MG63 (cell line): ENCODE results near the gene CDH23. TPM values are rescaled to one million over a fixed set of nuclear protein-coding genes. Genes with fewer than 3 reads are reported as not detected.

Experiments used
- DNase-seq: peaks from one replicate; pipeline ENCODE4 v3.0.0-alpha.2; 2020
- H3K27me3 ChIP-seq: fragments of 250-450 bp; sonication (Bioruptor Pico); 2 replicates; pipeline ENCODE4 v1.5.1; 2020; ENCODE audit warnings: mild to moderate bottlenecking, moderate library complexity
- H3K36me3 ChIP-seq: fragments of 250-450 bp; sonication (Bioruptor Pico); 2 replicates; pipeline ENCODE4 v1.5.1; 2020; ENCODE audit warnings: mild to moderate bottlenecking, moderate library complexity
- H3K4me3 ChIP-seq: fragments of 250-450 bp; sonication (Bioruptor Pico); 2 replicates; pipeline ENCODE4 v1.5.1; 2020; ENCODE audit warnings: mild to moderate bottlenecking, moderate library complexity
- H3K9me3 ChIP-seq: fragments of 250-450 bp; sonication (Bioruptor Pico); 2 replicates; pipeline ENCODE4 v1.5.1; 2020; ENCODE audit warnings: mild to moderate bottlenecking, moderate library complexity
- total RNA-seq: library from RNA; depleted of rRNA; stranded (reverse); fragments of >200 nt; shearing (Covaris generic); gene quantifications from 2 replicates; pipeline ENCODE4 v1.2.3, GENCODE V29; 2014; ENCODE audit warnings: low replicate concordance

The CDH23 gene
- total RNA-seq, 1 experiment from 2014 or later, result 0.07 TPM

- DNase-seq, result no peak
- Histone ChIP-seq H3K4me3 (no peak overlapping the region), H3K9me3 (no peaks in the 10 kb centered on the region), H3K27me3 (no peaks in the 10 kb centered on the region), H3K36me3 (no peaks in the 10 kb centered on the region)
These were observed 306.9 kb downstream of the CDH23 start for GRCh38 chr10:71703577-71703976.

- H3K9me3 ChIP-seq, result no peaks in the 10 kb centered on the region
- no peaks in the 10 kb centered on the region for H3K36me3 ChIP-seq
- no peak for DNase-seq
- H3K27me3 ChIP-seq, result no peaks in the 10 kb centered on the region
- no peak overlapping the region for H3K4me3 ChIP-seq
These were observed 308.1 kb downstream of the CDH23 start for GRCh38 chr10:71704816-71705215.

GRCh38 chr10:71705582-71705981 lies 308.9 kb downstream of the CDH23 start:
- Histone ChIP-seq H3K4me3 (no peak overlapping the region), H3K36me3 (no peaks in the 10 kb centered on the region), H3K9me3 (no peaks in the 10 kb centered on the region), H3K27me3 (no peaks in the 10 kb centered on the region)
- peak; percentile 11 for DNase-seq

GRCh38 chr10:71706216-71707121 lies 309.7 kb downstream of the CDH23 start:
- DNase-seq, result no peak
- no peak overlapping the region for H3K4me3 ChIP-seq

GRCh38 chr10:71707240-71707789 lies 310.6 kb downstream of the CDH23 start:
- Histone ChIP-seq H3K4me3 (no peak overlapping the region), H3K36me3 (no peaks in the 10 kb centered on the region), H3K9me3 (no peaks in the 10 kb centered on the region), H3K27me3 (no peaks in the 10 kb centered on the region)
- DNase-seq, result no peak

More at GRCh38 chr10:71706216-71707121, 309.7 kb downstream of the CDH23 start:
- H3K36me3 ChIP-seq, result no peaks in the 10 kb centered on the region
- no peaks in the 10 kb centered on the region for H3K9me3 ChIP-seq
- no peaks in the 10 kb centered on the region for H3K27me3 ChIP-seq

GRCh38 chr10:71708301-71708703 lies 311.6 kb downstream of the CDH23 start:
- Histone ChIP-seq H3K9me3 (no peaks in the 10 kb centered on the region), H3K36me3 (no peaks in the 10 kb centered on the region), H3K27me3 (no peaks in the 10 kb centered on the region), H3K4me3 (no peak overlapping the region)
- peak; percentile 37 for DNase-seq

GRCh38 chr10:71708897-71709882 lies 312.5 kb downstream of the CDH23 start:
- no peaks in the 10 kb centered on the region for H3K9me3 ChIP-seq
- DNase-seq, result no peak
- no peaks in the 10 kb centered on the region for H3K27me3 ChIP-seq
- H3K4me3 ChIP-seq, result no peak overlapping the region
- no peaks in the 10 kb centered on the region for H3K36me3 ChIP-seq

GRCh38 chr10:71710519-71710918 lies 313.8 kb downstream of the CDH23 start:
- DNase-seq, result no peak
- H3K4me3 ChIP-seq, result no peak overlapping the region
- H3K9me3 ChIP-seq, result no peaks in the 10 kb centered on the region
- no peaks in the 10 kb centered on the region for H3K27me3 ChIP-seq
- H3K36me3 ChIP-seq, result no peaks in the 10 kb centered on the region

- no peaks in the 10 kb centered on the region for H3K36me3 ChIP-seq
- no peaks in the 10 kb centered on the region for H3K9me3 ChIP-seq
- no peaks in the 10 kb centered on the region for H3K27me3 ChIP-seq
- DNase-seq, result peak; percentile 63
- H3K4me3 ChIP-seq, result no peak overlapping the region
These were observed 314.4 kb downstream of the CDH23 start for GRCh38 chr10:71711052-71711623.

- DNase-seq, result no peak
- no peaks in the 10 kb centered on the region for H3K36me3 ChIP-seq
- no peaks in the 10 kb centered on the region for H3K27me3 ChIP-seq
- no peaks in the 10 kb centered on the region for H3K9me3 ChIP-seq
- no peak overlapping the region for H3K4me3 ChIP-seq
These were observed 315.4 kb downstream of the CDH23 start for GRCh38 chr10:71712170-71712569.

- H3K4me3 ChIP-seq, result no peak overlapping the region
- H3K27me3 ChIP-seq, result no peaks in the 10 kb centered on the region
- H3K36me3 ChIP-seq, result no peaks in the 10 kb centered on the region
- no peaks in the 10 kb centered on the region for H3K9me3 ChIP-seq
- DNase-seq, result no peak
These were observed 315.9 kb downstream of the CDH23 start for GRCh38 chr10:71712572-71713134.

- H3K4me3 ChIP-seq, result no peak overlapping the region
- H3K9me3 ChIP-seq, result no peaks in the 10 kb centered on the region
- H3K36me3 ChIP-seq, result no peaks in the 10 kb centered on the region
- H3K27me3 ChIP-seq, result no peaks in the 10 kb centered on the region
- DNase-seq, result peak; percentile 86
These were observed 316.7 kb downstream of the CDH23 start for GRCh38 chr10:71713135-71714030.

- DNase-seq, result no peak
- H3K27me3 ChIP-seq, result no peaks in the 10 kb centered on the region
- H3K9me3 ChIP-seq, result no peaks in the 10 kb centered on the region
- no peak overlapping the region for H3K4me3 ChIP-seq
- H3K36me3 ChIP-seq, result no peaks in the 10 kb centered on the region
These were observed 317.3 kb downstream of the CDH23 start for GRCh38 chr10:71714031-71714410.

GRCh38 chr10:71714592-71714991 lies 317.9 kb downstream of the CDH23 start:
- no peaks in the 10 kb centered on the region for H3K36me3 ChIP-seq
- no peaks in the 10 kb centered on the region for H3K27me3 ChIP-seq
- DNase-seq, result no peak
- no peak overlapping the region for H3K4me3 ChIP-seq
- no peaks in the 10 kb centered on the region for H3K9me3 ChIP-seq

- Histone ChIP-seq H3K9me3 (no peaks in the 10 kb centered on the region), H3K4me3 (no peak overlapping the region), H3K36me3 (no peaks in the 10 kb centered on the region), H3K27me3 (no peaks in the 10 kb centered on the region)
- DNase-seq, result no peak
These were observed 318.3 kb downstream of the CDH23 start for GRCh38 chr10:71715026-71715425.
